ENCODE results near the gene KLK14. TPM values are rescaled to one million over a fixed set of nuclear protein-coding genes. Genes with fewer than 3 reads are reported as not detected.

The KLK14 gene
- polyA plus RNA-seq, 1 donor (not counting 4 experiments of a cell fraction or from before 2014, with no cell fraction given) = 0.05 TPM

DNA sequence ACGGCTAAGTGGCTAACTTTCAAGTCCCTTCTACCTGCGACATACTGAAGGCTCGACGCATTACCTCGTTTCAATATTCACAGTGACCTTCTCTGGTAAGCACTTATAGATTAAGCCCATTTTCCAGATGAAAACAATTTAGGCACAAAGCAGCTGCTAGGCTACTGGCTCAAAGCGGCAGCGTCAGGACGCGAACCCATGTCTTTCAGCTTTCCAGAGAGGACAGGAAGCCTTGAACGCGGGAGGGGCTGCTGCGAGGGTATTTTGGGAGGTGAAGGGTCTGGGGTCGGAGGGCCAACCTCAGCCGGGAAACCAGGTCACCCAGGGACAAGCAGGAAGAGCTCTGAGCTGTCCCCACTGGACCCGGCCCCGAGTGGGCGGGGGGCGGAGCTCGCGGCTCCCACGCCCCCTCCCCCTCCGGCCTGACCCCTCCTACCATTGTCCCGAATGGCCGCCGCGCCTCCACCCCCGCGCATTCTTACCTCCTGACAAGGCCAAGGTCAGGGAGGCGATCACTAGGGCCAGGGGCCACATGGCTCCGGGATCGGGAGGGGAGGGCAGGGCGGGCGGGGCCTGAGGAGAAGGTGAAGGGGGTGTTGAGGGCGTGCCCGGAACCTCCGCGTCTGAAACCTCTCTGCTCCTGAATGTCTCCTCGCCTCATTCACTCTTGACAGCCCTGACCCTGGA lies 18.0 kb downstream of the KLK14 start, which contains the start of gene KLK13:
Gene KLK13, minus strand, starts transcription at position 559 of the 687 bp plus-strand sequence. Its CDS starts 25 bp downstream, at position 534.
- Histone ChIP-seq H4K20me1 (ENCODE audit: control insufficient read depth, extremely low read depth, insufficient read depth, low read length) (no peaks in the 10 kb centered on the region), H3K4me2 (ENCODE audit: control insufficient read depth, extremely low read depth, insufficient read depth, low read depth, low read length) (peak within 1 kb of the TSS; percentile 49), H3K36me3 (ENCODE audit: control insufficient read depth in 2 of 2, extremely low read depth in 1 of 2, insufficient read depth in 2 of 2, low read length in 2 of 2) (no peaks in the 10 kb centered on the region), H3K9me3 (ENCODE audit: control insufficient read depth, low read depth, low read length) (no peaks in the 10 kb centered on the region), H3K9me1 (ENCODE audit: control insufficient read depth, extremely low read depth, insufficient read depth, low read length) (no peaks in the 10 kb centered on the region), H3K4me3 (ENCODE audit: control insufficient read depth in 2 of 3, extremely low read depth in 1 of 3, insufficient read depth in 2 of 3, low read depth in 1 of 3, low read length in 3 of 3) (peak within 1 kb of the TSS; percentile 9 to 21 (median 17)), H3K9ac (ENCODE audit: control insufficient read depth, extremely low read depth, insufficient read depth, low read length) (no peak within 1 kb of the TSS), H3K27ac (ENCODE audit: control insufficient read depth, insufficient read depth, low read length) (no peak within 1 kb of the TSS), H3K79me2 (ENCODE audit: control insufficient read depth, insufficient read depth, low read length) (no peaks in the 10 kb centered on the region), H3K27me3 (ENCODE audit: control insufficient read depth, extremely low read depth, insufficient read depth, low read length) (peaks cover 21% of the 10 kb centered on the region), H3K4me1 (ENCODE audit: control insufficient read depth, extremely low read depth, insufficient read depth, low read length) (peaks cover 3% of the 10 kb centered on the region), H2AFZ (ENCODE audit: control insufficient read depth, low read length) (peak within 1 kb of the TSS; percentile 31)
- DNase-seq (ENCODE audit: low read depth, low spot score) (no peak), FAIRE-seq (no peak)
- dilution Hi-C loops (cut with MboI; ENCODE audit: extremely low pct_ligation_motif_present, low sequenced_read_pairs) = no loop called here
- TF ChIP-seq, protein P1, sequence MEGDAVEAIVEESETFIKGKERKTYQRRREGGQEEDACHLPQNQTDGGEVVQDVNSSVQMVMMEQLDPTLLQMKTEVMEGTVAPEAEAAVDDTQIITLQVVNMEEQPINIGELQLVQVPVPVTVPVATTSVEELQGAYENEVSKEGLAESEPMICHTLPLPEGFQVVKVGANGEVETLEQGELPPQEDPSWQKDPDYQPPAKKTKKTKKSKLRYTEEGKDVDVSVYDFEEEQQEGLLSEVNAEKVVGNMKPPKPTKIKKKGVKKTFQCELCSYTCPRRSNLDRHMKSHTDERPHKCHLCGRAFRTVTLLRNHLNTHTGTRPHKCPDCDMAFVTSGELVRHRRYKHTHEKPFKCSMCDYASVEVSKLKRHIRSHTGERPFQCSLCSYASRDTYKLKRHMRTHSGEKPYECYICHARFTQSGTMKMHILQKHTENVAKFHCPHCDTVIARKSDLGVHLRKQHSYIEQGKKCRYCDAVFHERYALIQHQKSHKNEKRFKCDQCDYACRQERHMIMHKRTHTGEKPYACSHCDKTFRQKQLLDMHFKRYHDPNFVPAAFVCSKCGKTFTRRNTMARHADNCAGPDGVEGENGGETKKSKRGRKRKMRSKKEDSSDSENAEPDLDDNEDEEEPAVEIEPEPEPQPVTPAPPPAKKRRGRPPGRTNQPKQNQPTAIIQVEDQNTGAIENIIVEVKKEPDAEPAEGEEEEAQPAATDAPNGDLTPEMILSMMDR (optimal IDR thresholded peaks at IDR 0.05 in 1 of 3, IDR thresholded peaks at IDR 0.05 in 1 of 3, conservative IDR thresholded peaks at IDR 0.05 in 1 of 3; ENCODE audit: extremely low read depth in 1 of 3, insufficient read depth in 2 of 3, low read length in 3 of 3) = no peak
- no peak for TF ChIP-seq EZH2 (IDR thresholded peaks at IDR 0.05; ENCODE audit: low read length)

DNA sequence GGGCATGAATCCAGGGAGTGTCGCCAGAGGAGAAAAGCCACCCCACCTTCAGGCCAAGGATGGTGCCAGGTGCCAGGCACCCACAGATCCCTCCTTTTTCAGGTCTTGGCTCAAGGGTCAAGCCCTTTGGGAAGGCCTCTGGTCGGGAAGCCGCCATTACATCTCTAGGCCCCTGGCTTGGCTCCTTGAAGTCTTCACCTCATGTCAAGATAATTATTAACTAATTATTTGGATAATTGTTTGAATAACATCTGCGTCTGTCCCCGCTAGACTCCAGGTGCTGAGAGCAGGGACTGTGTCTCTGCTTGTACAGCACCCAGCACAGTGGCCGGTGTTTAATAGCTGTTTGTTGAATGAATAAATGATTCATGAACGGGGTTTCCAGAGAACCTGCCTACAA lies 19.0 kb downstream of the KLK14 start:
- Histone ChIP-seq H3K36me3 (ENCODE audit: control insufficient read depth in 2 of 2, extremely low read depth in 1 of 2, insufficient read depth in 2 of 2, low read length in 2 of 2) (no peaks in the 10 kb centered on the region), H3K9me1 (ENCODE audit: control insufficient read depth, extremely low read depth, insufficient read depth, low read length) (no peaks in the 10 kb centered on the region), H3K4me2 (ENCODE audit: control insufficient read depth, extremely low read depth, insufficient read depth, low read depth, low read length) (no peak overlapping the region), H3K27me3 (ENCODE audit: control insufficient read depth, extremely low read depth, insufficient read depth, low read length) (peaks cover 21% of the 10 kb centered on the region), H3K9ac (ENCODE audit: control insufficient read depth, extremely low read depth, insufficient read depth, low read length) (no peak overlapping the region), H3K4me3 (ENCODE audit: control insufficient read depth in 2 of 3, extremely low read depth in 1 of 3, insufficient read depth in 2 of 3, low read depth in 1 of 3, low read length in 3 of 3) (no peak overlapping the region), H3K4me1 (ENCODE audit: control insufficient read depth, extremely low read depth, insufficient read depth, low read length) (peaks cover 3% of the 10 kb centered on the region), H2AFZ (ENCODE audit: control insufficient read depth, low read length) (no peak overlapping the region), H3K27ac (ENCODE audit: control insufficient read depth, insufficient read depth, low read length) (no peak overlapping the region), H3K79me2 (ENCODE audit: control insufficient read depth, insufficient read depth, low read length) (no peaks in the 10 kb centered on the region), H4K20me1 (ENCODE audit: control insufficient read depth, extremely low read depth, insufficient read depth, low read length) (no peaks in the 10 kb centered on the region), H3K9me3 (ENCODE audit: control insufficient read depth, low read depth, low read length) (no peaks in the 10 kb centered on the region)
- TF ChIP-seq, protein P1 (optimal IDR thresholded peaks at IDR 0.05 in 1 of 3, IDR thresholded peaks at IDR 0.05 in 1 of 3, conservative IDR thresholded peaks at IDR 0.05 in 1 of 3; ENCODE audit: extremely low read depth in 1 of 3, insufficient read depth in 2 of 3, low read length in 3 of 3) = no peak
- no peak for TF ChIP-seq EZH2 (IDR thresholded peaks at IDR 0.05; ENCODE audit: low read length)
- dilution Hi-C loops (cut with MboI; ENCODE audit: extremely low pct_ligation_motif_present, low sequenced_read_pairs) = no loop called here
- DNase-seq (ENCODE audit: low read depth, low spot score) (no peak), FAIRE-seq (no peak)
